ENCODE measurements around the gene ERBB3. TPM values are rescaled to one million over a fixed set of nuclear protein-coding genes. Genes with fewer than 3 reads are reported as not detected.
A peak's percentile ranks its signal among the peaks of the same experiment; 100 is the strongest.

Gene ERBB3
- total RNA-seq, 1 experiment from 2014 or later = 56.5 TPM

DNA sequence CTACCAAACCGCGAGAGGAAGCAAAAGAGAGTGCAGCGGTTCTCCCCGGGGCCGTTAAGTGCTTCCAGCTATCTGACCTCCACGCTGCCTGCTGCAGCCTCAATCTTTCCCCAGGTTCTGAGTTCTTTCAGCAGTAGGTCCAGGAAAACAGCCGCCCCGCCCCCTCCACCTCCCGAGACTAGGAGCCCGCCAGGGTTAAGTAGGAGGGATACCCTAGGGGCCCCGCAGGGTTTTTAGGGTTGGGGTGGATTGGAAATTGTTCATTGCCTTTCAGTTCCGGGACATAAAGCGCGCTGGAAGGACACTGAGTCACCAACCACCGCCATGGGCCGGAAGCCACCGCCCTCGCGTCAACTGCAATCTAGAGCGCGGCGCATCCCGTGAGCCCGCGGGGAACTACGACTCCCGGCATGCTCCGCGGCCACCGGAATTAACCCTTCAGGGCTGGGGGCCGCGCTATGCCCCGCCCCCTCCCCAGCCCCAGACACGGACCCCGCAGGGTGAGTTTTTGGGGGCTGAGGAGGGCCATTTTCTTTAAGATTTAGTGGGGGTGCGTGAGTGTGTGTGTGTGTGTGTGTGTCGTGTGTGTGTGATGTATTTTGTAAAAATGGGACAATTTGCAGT is 72.3 kb downstream of the ERBB3 start, which contains the start of gene MYL6B:
Gene MYL6B, plus strand, starts transcription at position 456 of the 624 bp plus-strand sequence. CDS start 1,332 bp downstream, outside the sequence.
- no peak within 1 kb of the TSS for H3T11ph ChIP-seq (ENCODE audit: low read length)
- no peak within 1 kb of the TSS for H3K23ac ChIP-seq (ENCODE audit: insufficient read length, low read depth, low read length)
- H3K4me1 Mint-ChIP-seq = peaks cover 24 to 30% of the 10 kb centered on the region in 2 experiments
- H2AK5ac ChIP-seq (ENCODE audit: insufficient read length, low read length) = no peak within 1 kb of the TSS
- H2BK20ac ChIP-seq (ENCODE audit: low read depth, low read length, poor library complexity, severe bottlenecking) = no peak within 1 kb of the TSS
- H4K5ac ChIP-seq (ENCODE audit: insufficient read length, low read depth, low read length) = no peak within 1 kb of the TSS
- H3K9me3 Mint-ChIP-seq = no peaks in the 10 kb centered on the region; a peak in 1 of 5 replicates
- no peak within 1 kb of the TSS for H2AFZ ChIP-seq (ENCODE audit: low read length)
- no peaks in the 10 kb centered on the region; the same call in 1 of the 2 replicates for H3K27me3 Mint-ChIP-seq (ENCODE audit: low read depth)
- peak within 1 kb of the TSS; percentile 63 for H2BK120ac ChIP-seq (ENCODE audit: low read depth, low read length, poor library complexity, severe bottlenecking)
- H3K18ac ChIP-seq (ENCODE audit: insufficient read length, low read depth, low read length) = no peak within 1 kb of the TSS
- no CpG with 5 or more reads among the region's 37 CpGs for WGBS (ENCODE audit: extremely low coverage, insufficient read length, low lambda C conversion rate)
- peak within 1 kb of the TSS; percentile 83 for H3K4me2 ChIP-seq (ENCODE audit: insufficient read depth, insufficient read length, low read length)
- H3K9me3 ChIP-seq (ENCODE audit: control insufficient read depth, low read depth, low read length) = no peaks in the 10 kb centered on the region
- H3K14ac ChIP-seq (ENCODE audit: insufficient read depth, low read length) = peak within 1 kb of the TSS; percentile 49; the same call in 1 of the 2 replicates
- H4K91ac ChIP-seq (ENCODE audit: insufficient read length, low read depth, low read length) = no peak within 1 kb of the TSS
- H3K27me3 ChIP-seq (ENCODE audit: insufficient read depth, low read length) = no peaks in the 10 kb centered on the region
- H3K9ac ChIP-seq (ENCODE audit: extremely low read depth, insufficient read length, low read length) = peak within 1 kb of the TSS; percentile 82
- H3K79me1 ChIP-seq (ENCODE audit: insufficient read depth, low read depth, low read length, poor library complexity, severe bottlenecking) = no peaks in the 10 kb centered on the region
- TF ChIP-seq, protein P1, sequence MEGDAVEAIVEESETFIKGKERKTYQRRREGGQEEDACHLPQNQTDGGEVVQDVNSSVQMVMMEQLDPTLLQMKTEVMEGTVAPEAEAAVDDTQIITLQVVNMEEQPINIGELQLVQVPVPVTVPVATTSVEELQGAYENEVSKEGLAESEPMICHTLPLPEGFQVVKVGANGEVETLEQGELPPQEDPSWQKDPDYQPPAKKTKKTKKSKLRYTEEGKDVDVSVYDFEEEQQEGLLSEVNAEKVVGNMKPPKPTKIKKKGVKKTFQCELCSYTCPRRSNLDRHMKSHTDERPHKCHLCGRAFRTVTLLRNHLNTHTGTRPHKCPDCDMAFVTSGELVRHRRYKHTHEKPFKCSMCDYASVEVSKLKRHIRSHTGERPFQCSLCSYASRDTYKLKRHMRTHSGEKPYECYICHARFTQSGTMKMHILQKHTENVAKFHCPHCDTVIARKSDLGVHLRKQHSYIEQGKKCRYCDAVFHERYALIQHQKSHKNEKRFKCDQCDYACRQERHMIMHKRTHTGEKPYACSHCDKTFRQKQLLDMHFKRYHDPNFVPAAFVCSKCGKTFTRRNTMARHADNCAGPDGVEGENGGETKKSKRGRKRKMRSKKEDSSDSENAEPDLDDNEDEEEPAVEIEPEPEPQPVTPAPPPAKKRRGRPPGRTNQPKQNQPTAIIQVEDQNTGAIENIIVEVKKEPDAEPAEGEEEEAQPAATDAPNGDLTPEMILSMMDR (conservative IDR thresholded peaks at IDR 0.05) = no peak
- no peak within 1 kb of the TSS for H3K27ac ChIP-seq (ENCODE audit: insufficient read length, low read depth, low read length)
- H3K4me3 Mint-ChIP-seq = peak within 1 kb of the TSS; percentile 90 to 95
- H2BK15ac ChIP-seq (ENCODE audit: low read depth, low read length) = no peak within 1 kb of the TSS
- no peak within 1 kb of the TSS for H3K56ac ChIP-seq (ENCODE audit: insufficient read length, low read depth, low read length)
- H3K27ac Mint-ChIP-seq = peak within 1 kb of the TSS; percentile 94 to 99 (median 94); a peak in 6 of 7 replicates
- H3K4me1 ChIP-seq (ENCODE audit: insufficient read depth, low read length) = 0 out of 2 replicates have a peak, but pooled peaks cover 2% of the 10 kb centered on the region
- H3K79me2 ChIP-seq (ENCODE audit: insufficient read depth, low read length) = no peaks in the 10 kb centered on the region; the same call in 1 of the 2 replicates
- H2BK5ac ChIP-seq (ENCODE audit: insufficient read length, low read length) = no peak within 1 kb of the TSS
- H3K4ac ChIP-seq (ENCODE audit: low read depth, low read length) = no peak within 1 kb of the TSS; the same call in 1 of the 2 replicates
- H3K23me2 ChIP-seq (ENCODE audit: insufficient read length, low read depth, low read length, poor library complexity, severe bottlenecking) = peaks cover 12% of the 10 kb centered on the region
- peak; percentile 94 for DNase-seq
- H4K20me1 ChIP-seq (ENCODE audit: control insufficient read depth, insufficient read depth, insufficient read length) = no peaks in the 10 kb centered on the region
- no peak within 1 kb of the TSS for H4K8ac ChIP-seq (replicated peaks; ENCODE audit: insufficient read length, low read depth, low read length)
- peaks cover 16 to 27% (median 22%) of the 10 kb centered on the region in 3 experiments; a peak in 6 of 7 replicates for H3K36me3 Mint-ChIP-seq (ENCODE audit: insufficient read depth in 1 of 3, low read depth in 3 of 3)
- no peak within 1 kb of the TSS for H2BK12ac ChIP-seq (ENCODE audit: insufficient read length, low read depth, low read length)

Other genes with a start within 250 kb of the ERBB3 start
- 1.7 and 2.4 TPM in 2 replicates for gene MMP19, start 237.2 kb upstream of the ERBB3 start, total RNA-seq (2021)
- gene PYM1, start 152.3 kb upstream of the ERBB3 start, total RNA-seq (2021) = 58.1 and 58.9 TPM in 2 replicates
- 24.1 and 25.9 TPM in 2 replicates for gene DGKA, start 149.0 kb upstream of the ERBB3 start, total RNA-seq (2021)
- 71.0 and 72.6 TPM in 2 replicates for gene PMEL, start 114.1 kb upstream of the ERBB3 start, total RNA-seq (2021)
- gene CDK2, start 113.3 kb upstream of the ERBB3 start, total RNA-seq (2021) = 53.1 and 60.8 TPM in 2 replicates
- gene RAB5B, start 106.1 kb upstream of the ERBB3 start, total RNA-seq (2021) = 48.4 and 50.6 TPM in 2 replicates
- gene SUOX, start 82.9 kb upstream of the ERBB3 start, total RNA-seq (2021) = 21.0 and 21.5 TPM in 2 replicates
- gene IKZF4, start 59.1 kb upstream of the ERBB3 start, total RNA-seq (2021) = 13.0 and 13.9 TPM in 2 replicates
- 51.9 and 53.5 TPM in 2 replicates for gene RPS26, start 38.2 kb upstream of the ERBB3 start, total RNA-seq (2021)
- 248 TPM in 2 replicates for gene PA2G4, start 24.4 kb downstream of the ERBB3 start, total RNA-seq (2021)
- 4,637 and 4,685 TPM in 2 replicates for gene RPL41, start 36.5 kb downstream of the ERBB3 start, total RNA-seq (2021)
- 8.9 and 9.4 TPM in 2 replicates for gene ZC3H10, start 38.1 kb downstream of the ERBB3 start, total RNA-seq (2021)
- 111 and 112 TPM in 2 replicates for gene ESYT1, start 48.1 kb downstream of the ERBB3 start, total RNA-seq (2021)
- gene MYL6B, start 72.4 kb downstream of the ERBB3 start, total RNA-seq (2021) = 165 and 168 TPM in 2 replicates
- gene MYL6, start 78.2 kb downstream of the ERBB3 start, total RNA-seq (2021) = 1,181 and 1,197 TPM in 2 replicates
- gene SMARCC2, start 109.3 kb downstream of the ERBB3 start, total RNA-seq (2021) = 85.0 and 86.9 TPM in 2 replicates
- 60.8 and 64.8 TPM in 2 replicates for gene RNF41, start 141.8 kb downstream of the ERBB3 start, total RNA-seq (2021)
- gene NABP2, start 144.2 kb downstream of the ERBB3 start, total RNA-seq (2021) = 48.7 and 49.0 TPM in 2 replicates
- 0.15 TPM in 1 of 2 replicates, not detected in the other for gene SLC39A5, start 149.9 kb downstream of the ERBB3 start, total RNA-seq (2021)
- 33.4 and 34.6 TPM in 2 replicates for gene ANKRD52, start 178.2 kb downstream of the ERBB3 start, total RNA-seq (2021)
- 24.8 and 26.1 TPM in 2 replicates for gene COQ10A, start 186.8 kb downstream of the ERBB3 start, total RNA-seq (2021)
- gene CS, start 220.2 kb downstream of the ERBB3 start, total RNA-seq (2021) = 250 and 253 TPM in 2 replicates
- 203 and 221 TPM in 2 replicates for gene CNPY2, start 235.8 kb downstream of the ERBB3 start, total RNA-seq (2021)